MCF 10A (cell line): ENCODE results near the gene NFIA. TPM values are rescaled to one million over a fixed set of nuclear protein-coding genes. Genes with fewer than 3 reads are reported as not detected.
A peak's percentile ranks its signal among the peaks of the same experiment; 100 is the strongest.

Source experiments
- BruUV-seq: library from RNA; stranded (reverse); fragments of 400-500 nt; replicated peaks from 2 replicates; lab custom pipeline; 2021; lab: Mats Ljungman, UMichigan
- CTCF ChIA-PET: fragments of 300-600 bp; sonication (Branson Sonifier 250); formaldehyde crosslinking; extraction: SDS; loops from one replicate; lab custom pipeline; 2021; ENCODE audit warnings: antibody characterized with exemption, inconsistent platforms; lab: Yijun Ruan, JAX
- POLR2A ChIA-PET: fragments of 300-600, 350-650 bp; sonication (Branson Sonifier 250); formaldehyde crosslinking; extraction: SDS; loops from one replicate; lab custom pipeline; 2020; ENCODE audit warnings: antibody characterized with exemption, inconsistent platforms; lab: Yijun Ruan, JAX
- DNase-seq: peaks from one replicate; pipeline ENCODE4 v3.0.0-alpha.2; 2018; ENCODE audit not compliant: unreplicated experiment
- H3K27ac Mint-ChIP-seq: one replicate; pipeline ENCODE4 v1.8.0; 2022; ENCODE audit warnings: mild to moderate bottlenecking, low read depth, mixed read lengths; ENCODE audit not compliant: unreplicated experiment
- H3K27me3 Mint-ChIP-seq: one replicate; pipeline ENCODE4 v1.8.0; 2022; ENCODE audit warnings: mixed read lengths; ENCODE audit not compliant: insufficient read depth, unreplicated experiment
- H3K36me3 Mint-ChIP-seq: one replicate; pipeline ENCODE4 v1.8.0; 2022; ENCODE audit warnings: mild to moderate bottlenecking, moderate library complexity, mixed read lengths; ENCODE audit not compliant: insufficient read depth, unreplicated experiment
- H3K4me1 Mint-ChIP-seq: one replicate; pipeline ENCODE4 v1.8.0; 2022; ENCODE audit warnings: mixed read lengths; ENCODE audit not compliant: insufficient read depth, unreplicated experiment
- H3K4me3 Mint-ChIP-seq: one replicate; pipeline ENCODE4 v1.8.0; 2022; ENCODE audit warnings: mild to moderate bottlenecking, moderate library complexity, mixed read lengths; ENCODE audit not compliant: unreplicated experiment
- H3K9me3 Mint-ChIP-seq: one replicate; pipeline ENCODE4 v1.8.0; 2022; ENCODE audit warnings: mixed read lengths; ENCODE audit not compliant: unreplicated experiment
- CTCF ChIP-seq: fragments of 200-600 bp; IDR thresholded peaks from one replicate; pipeline ENCODE4 v1.8.0; 2022; ENCODE audit warnings: antibody characterized with exemption, mild to moderate bottlenecking; ENCODE audit not compliant: unreplicated experiment
- intact Hi-C: fragments of 100-400 bp; cut with micrococcal nuclease; formaldehyde crosslinking; loops from 2 replicates; pipeline ENCODE4 v1.14.1; 2022
- total RNA-seq: library from RNA; stranded (reverse); gene quantifications from 2 replicates; pipeline ENCODE4 v1.2.3, GENCODE V29; 2022

Gene NFIA
- total RNA-seq, 1 experiment from 2014 or later, result 54.8 TPM

- Mint-ChIP-seq H3K27me3 (no peaks in the 10 kb centered on the region), H3K9me3 (no peaks in the 10 kb centered on the region), H3K27ac (no peak overlapping the region), H3K4me1 (peaks cover 17% of the 10 kb centered on the region), H3K4me3 (no peak overlapping the region), H3K36me3 (peaks cover under 1% of the 10 kb centered on the region)
- TF ChIP-seq CTCF, result no peak
- CTCF ChIA-PET, result interaction anchor here (0.6 kb wide), 1 partner anchor 548 kb away, joined by 3 read pairs; no protein-coding TSS in a partner anchor
- DNase-seq, result no peak
- POLR2A ChIA-PET, result interaction anchor here (0.9 to 3.7 kb wide), 6 partner anchors 31 to 172 kb away, joined by 3 to 20 read pairs (median 4); partner anchors contain the start of gene NFIA
- intact Hi-C loops, result loop anchor here (5.0 to 10.0 kb wide), 2 partner anchors 137 to 245 kb away; partner anchors contain the start of gene NFIA
- BruUV-seq, result no TSS peak
Measured at GRCh38 chr1:61222240-61222639, 139.9 kb downstream of the NFIA start.

GRCh38 chr1:61223140-61223539 lies 140.8 kb downstream of the NFIA start:
- H3K4me1 Mint-ChIP-seq, result peaks cover 24% of the 10 kb centered on the region
- H3K36me3 Mint-ChIP-seq, result no peaks in the 10 kb centered on the region
- H3K4me3 Mint-ChIP-seq, result no peak overlapping the region
- ChIA-PET POLR2A (interaction anchor here (0.8 to 3.7 kb wide), 7 partner anchors 20 to 173 kb away, joined by 3 to 20 read pairs (median 3); partner anchors contain the start of gene NFIA), CTCF (no interaction called here)
- no TSS peak for BruUV-seq
- intact Hi-C loops, result loop anchor here (5.0 to 10.0 kb wide), 2 partner anchors 138 to 246 kb away; partner anchors contain the start of gene NFIA
- DNase-seq, result no peak
- no peaks in the 10 kb centered on the region for H3K27me3 Mint-ChIP-seq
- no peak overlapping the region for H3K27ac Mint-ChIP-seq
- no peaks in the 10 kb centered on the region for H3K9me3 Mint-ChIP-seq
- TF ChIP-seq CTCF, result no peak

- H3K4me1 Mint-ChIP-seq, result peaks cover 27% of the 10 kb centered on the region
Measured at GRCh38 chr1:61224609-61225008, 142.2 kb downstream of the NFIA start.

More at GRCh38 chr1:61224609-61225008, 142.2 kb downstream of the NFIA start:
- POLR2A ChIA-PET, result interaction anchor here (0.6 to 3.7 kb wide), 8 partner anchors 21 to 169 kb away, joined by 3 to 20 read pairs (median 3); partner anchors contain the start of gene NFIA
- H3K27me3 Mint-ChIP-seq, result no peaks in the 10 kb centered on the region
- H3K27ac Mint-ChIP-seq, result no peak overlapping the region
- DNase-seq, result peak; percentile 18
- intact Hi-C loops, result loop anchor here (5.0 to 10.0 kb wide), 3 partner anchors 113 to 247 kb away; partner anchors contain the start of gene NFIA
- no peak for TF ChIP-seq CTCF
- H3K36me3 Mint-ChIP-seq, result no peaks in the 10 kb centered on the region
- no peak overlapping the region for H3K4me3 Mint-ChIP-seq
- H3K9me3 Mint-ChIP-seq, result no peaks in the 10 kb centered on the region
- CTCF ChIA-PET, result interaction anchor here (0.6 to 0.7 kb wide), 3 partner anchors 33 to 266 kb away, joined by 3 to 4 read pairs (median 4); no protein-coding TSS in a partner anchor
- BruUV-seq, result no TSS peak
